ENCODE results near the gene PRICKLE1. TPM values are rescaled to one million over a fixed set of nuclear protein-coding genes. Genes with fewer than 3 reads are reported as not detected.

PRICKLE1 gene
- total and polyA plus RNA-seq, 10 of the 15 experiments (the other 5 are each of a cell fraction or from before 2014, with no cell fraction given), result 0.47 to 2.8 (median 0.86) TPM

- H3K9me3 ChIP-seq (replicated peaks; ENCODE audit: control insufficient read depth, insufficient read depth, low read length), result no peaks in the 10 kb centered on the region
- no peaks in the 10 kb centered on the region for H3K79me2 ChIP-seq (ENCODE audit: control insufficient read depth, insufficient read depth, low read length)
- H3K27me3 ChIP-seq (replicated peaks in 1 of 2; ENCODE audit: control insufficient read depth in 2 of 2, insufficient read depth in 2 of 2, low read length in 1 of 2), result peaks cover 3 to 20% of the 10 kb centered on the region in 2 experiments
- H3K4me3 ChIP-seq, result no peak overlapping the region
- H3K4me1 ChIP-seq (ENCODE audit: control insufficient read depth, insufficient read depth, low read length), result peaks cover 5% of the 10 kb centered on the region
- H3K36me3 ChIP-seq (ENCODE audit: control insufficient read depth in 2 of 2, insufficient read depth in 2 of 2, low read length in 1 of 2), result no peaks in the 10 kb centered on the region
- ChIA-PET SMC1A (ENCODE audit: uncharacterized antibody, unreplicated experiment) (interaction anchor here (0.6 to 1.0 kb wide), 3 partner anchors 15 to 753 kb away, joined by 3 to 4 read pairs (median 3); no protein-coding TSS in a partner anchor), CTCF (interaction anchor here (0.7 kb wide), 1 partner anchor 75 kb away, joined by 5 read pairs; no protein-coding TSS in a partner anchor), POLR2A (no interaction called here), RAD21 (ENCODE audit: unreplicated experiment) (interaction anchor here (1.0 kb wide), 1 partner anchor 697 kb away, joined by 3 read pairs; no protein-coding TSS in a partner anchor)
- BruUV-seq (replicated peaks), result no TSS peak
- DNase-seq (ENCODE audit: low read depth, low spot score) (no peak), ATAC-seq (no peak), FAIRE-seq (no peak)
- no peak overlapping the region for H3K4me2 ChIP-seq (ENCODE audit: control insufficient read depth, insufficient read depth)
- H4K20me1 ChIP-seq (ENCODE audit: control insufficient read depth, insufficient read depth), result no peaks in the 10 kb centered on the region
- intact Hi-C loops (cut with micrococcal nuclease; ENCODE audit: unreplicated experiment) (no loop called here), in situ Hi-C loops (cut with MboI) (no loop called here)
- WGBS (ENCODE audit: insufficient coverage, insufficient replicate concordance, low lambda C conversion rate, missing lambda C conversion rate), result 39% methylated on average over 6 of the region's 6 CpGs
- H3K27ac ChIP-seq (ENCODE audit: control insufficient read depth, insufficient read depth), result no peak overlapping the region
- H3K9ac ChIP-seq (ENCODE audit: control insufficient read depth, insufficient read depth, low read length), result no peak overlapping the region
- no peak overlapping the region for H2AFZ ChIP-seq (ENCODE audit: control insufficient read depth, low read depth, low read length)
- no peak for TF ChIP-seq RB1 (IDR thresholded peaks at IDR 0.05; ENCODE audit: borderline replicate concordance)
- TF ChIP-seq HCFC1 (IDR thresholded peaks at IDR 0.05; ENCODE audit: low read length), result no peak
- TF ChIP-seq, protein P1, sequence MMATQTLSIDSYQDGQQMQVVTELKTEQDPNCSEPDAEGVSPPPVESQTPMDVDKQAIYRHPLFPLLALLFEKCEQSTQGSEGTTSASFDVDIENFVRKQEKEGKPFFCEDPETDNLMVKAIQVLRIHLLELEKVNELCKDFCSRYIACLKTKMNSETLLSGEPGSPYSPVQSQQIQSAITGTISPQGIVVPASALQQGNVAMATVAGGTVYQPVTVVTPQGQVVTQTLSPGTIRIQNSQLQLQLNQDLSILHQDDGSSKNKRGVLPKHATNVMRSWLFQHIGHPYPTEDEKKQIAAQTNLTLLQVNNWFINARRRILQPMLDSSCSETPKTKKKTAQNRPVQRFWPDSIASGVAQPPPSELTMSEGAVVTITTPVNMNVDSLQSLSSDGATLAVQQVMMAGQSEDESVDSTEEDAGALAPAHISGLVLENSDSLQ (IDR thresholded peaks at IDR 0.05), result no peak
- TF ChIP-seq MEF2B (IDR thresholded peaks at IDR 0.05; ENCODE audit: partially characterized antibody, poor library complexity, severe bottlenecking), result no peak
- no peak for TF ChIP-seq GATAD2B (conservative IDR thresholded peaks at IDR 0.05; ENCODE audit: low read depth)
- no peak for TF ChIP-seq TCF12 (IDR thresholded peaks at IDR 0.05; ENCODE audit: low read depth, low read length)
- TF ChIP-seq ZNF384 (IDR thresholded peaks at IDR 0.05; ENCODE audit: borderline replicate concordance, low read depth, low read length), result no peak
- no peak for TF ChIP-seq PAX8 (IDR thresholded peaks at IDR 0.05)
- TF ChIP-seq E2F8 (IDR thresholded peaks at IDR 0.05; ENCODE audit: low read depth, partially characterized antibody), result no peak
- TF ChIP-seq RAD21 (IDR thresholded peaks at IDR 0.05; ENCODE audit: insufficient read depth, low read depth, low read length), result no peak
- no peak for TF ChIP-seq TBL1XR1 (IDR thresholded peaks at IDR 0.05; ENCODE audit: low read depth, low read length)
- TF ChIP-seq CHD2 (IDR thresholded peaks at IDR 0.05; ENCODE audit: borderline replicate concordance, low read depth, low read length), result no peak
- no peak for TF ChIP-seq CEBPZ (IDR thresholded peaks at IDR 0.05; ENCODE audit: low read depth, low read length)
- TF ChIP-seq ZBTB33 (IDR thresholded peaks at IDR 0.05), result no peak
- no peak for TF ChIP-seq KDM1A (IDR thresholded peaks at IDR 0.05; ENCODE audit: borderline replicate concordance)
- TF ChIP-seq MTA2 (IDR thresholded peaks at IDR 0.05; ENCODE audit: low read depth), result no peak
These were observed 4.9 kb downstream of the PRICKLE1 start for GRCh38 chr12:42584651-42585111.

Data from GM12878 (cell line).